GM12878 (cell line): ENCODE results near the gene GRIK1. TPM values are rescaled to one million over a fixed set of nuclear protein-coding genes. Genes with fewer than 3 reads are reported as not detected.

Experiments used
- ATAC-seq: fragments of 200-7000 bp; cut with Tn5 transposase; 3 replicates; pipeline ENCODE4 v1.9.1; 2020; ENCODE audit warnings: mild to moderate bottlenecking, moderate library complexity
- BruUV-seq: library from RNA; stranded (reverse); fragments of 400-500 nt; replicated peaks from 2 replicates; lab custom pipeline; 2021; lab: Mats Ljungman, UMichigan
- CTCF ChIA-PET: fragments of 300-600 bp; sonication (Branson Sonifier 250); formaldehyde crosslinking; extraction: SDS; loops from one replicate; lab custom pipeline; 2021; ENCODE audit warnings: inconsistent platforms; lab: Yijun Ruan, JAX
- POLR2A ChIA-PET: fragments of 350-600 bp; formaldehyde crosslinking; extraction: SDS; loops from one replicate; lab custom pipeline; 2021; ENCODE audit warnings: inconsistent platforms; lab: Charles Lee
- RAD21 ChIA-PET: fragments of 300-600 bp; sonication (Branson Sonifier 250); formaldehyde crosslinking; loops from one replicate; lab custom pipeline; 2023; ENCODE audit warnings: antibody characterized with exemption; ENCODE audit not compliant: unreplicated experiment; lab: Charles Lee
- SMC1A ChIA-PET: fragments of 300-600 bp; sonication (Branson Sonifier 250); formaldehyde crosslinking; loops from one replicate; lab custom pipeline; 2023; ENCODE audit not compliant: unreplicated experiment, uncharacterized antibody; lab: Charles Lee
- DNase-seq: peaks from one replicate; pipeline ENCODE4 v3.0.0-alpha.2; 2011; ENCODE audit warnings: low read depth, low spot score
- FAIRE-seq: peaks from 3 replicates; lab custom pipeline; 2011; peaks lifted over from hg19 to GRCh38; lab: Jason Lieb, UNC
- H2AFZ ChIP-seq: 2 replicates; pipeline ENCODE4 v1.6.0; 2011; ENCODE audit warnings: low read depth, low read length, control low read depth; ENCODE audit not compliant: control insufficient read depth
- H3K27ac ChIP-seq: 2 replicates; pipeline ENCODE4 v1.5.1; 2011; ENCODE audit warnings: control low read depth; ENCODE audit not compliant: control insufficient read depth, insufficient read depth
- H3K27me3 ChIP-seq, 2 experiments: replicated peaks in 1 of 2; 2 replicates each; pipeline versions ENCODE4 v1.6.0 to v1.6.1; 2011; ENCODE audit warnings: low read length in 1 of 2; ENCODE audit not compliant: control insufficient read depth in 2 of 2, insufficient read depth in 2 of 2
- H3K36me3 ChIP-seq, 2 experiments: 2 replicates each; pipeline ENCODE4 v1.5.1; 2011; ENCODE audit warnings: low read length in 1 of 2; ENCODE audit not compliant: control insufficient read depth in 2 of 2, insufficient read depth in 2 of 2
- H3K4me1 ChIP-seq: 2 replicates; pipeline ENCODE4 v1.6.1; 2011; ENCODE audit warnings: mild to moderate bottlenecking, low read length, moderate library complexity, mixed read lengths; ENCODE audit not compliant: control insufficient read depth, insufficient read depth
- H3K4me2 ChIP-seq: 2 replicates; pipeline ENCODE4 v1.6.0; 2011; ENCODE audit warnings: control low read depth; ENCODE audit not compliant: control insufficient read depth, insufficient read depth
- H3K4me3 ChIP-seq: fragments of 200-600 bp; sonication (generic); 2 replicates; pipeline ENCODE4 v1.5.1; 2016
- H3K79me2 ChIP-seq: 2 replicates; pipeline ENCODE4 v1.6.0; 2011; ENCODE audit warnings: low read length; ENCODE audit not compliant: control insufficient read depth, insufficient read depth
- H3K9ac ChIP-seq: 2 replicates; pipeline ENCODE4 v1.8.0; 2011; ENCODE audit warnings: low read length, control low read depth, mixed read lengths; ENCODE audit not compliant: control insufficient read depth, insufficient read depth
- H3K9me3 ChIP-seq: replicated peaks from 3 replicates; pipeline ENCODE4 v1.5.1; 2011; ENCODE audit warnings: mild to moderate bottlenecking, low read length; ENCODE audit not compliant: control insufficient read depth, insufficient read depth
- H4K20me1 ChIP-seq: 2 replicates; pipeline ENCODE4 v1.6.0; 2011; ENCODE audit not compliant: control insufficient read depth, insufficient read depth
- FOXK2 ChIP-seq: fragments of 450-650 bp; IDR thresholded peaks from 2 replicates; pipeline ENCODE4 v1.6.1; 2017; ENCODE audit warnings: mild to moderate bottlenecking, moderate library complexity
- ZSCAN29 ChIP-seq: fragments of 450-650 bp; IDR thresholded peaks from 2 replicates; pipeline ENCODE4 v1.6.1; 2017; ENCODE audit warnings: mild to moderate bottlenecking, moderate library complexity
- WGBS: methylation state at CpG from one replicate; pipeline ENCODE4 v1.1.6; 2016; ENCODE audit warnings: low lambda C conversion rate; ENCODE audit not compliant: insufficient replicate concordance, insufficient coverage; ENCODE audit errors: missing lambda C conversion rate; 5-methylcytosine and 5-hydroxymethylcytosine counted together
- in situ Hi-C: fragments of 300-500 bp; cut with MboI; formaldehyde crosslinking; loops from 9 replicates; pipeline ENCODE4 v1.14.3; 2018; ENCODE audit warnings: mixed read lengths
- intact Hi-C: fragments of 100-400 bp; cut with micrococcal nuclease; formaldehyde crosslinking; loops from one replicate; pipeline ENCODE4 v1.14.2; 2022; ENCODE audit not compliant: unreplicated experiment
- polyA plus RNA-seq, 11 experiments: library from polyadenylated mRNA; depleted of rRNA in 4 of 11; unstranded in 6 of 11; stranded (reverse) in 5 of 11; fragments of >200 nt; fragmentation: Nextera tagmentation in 4 of 11; fragmentation: Illumina TruSeq in 1 of 11; extraction: Ambion mirVana in 4 of 11; extraction: Trizol in 1 of 11; gene quantifications; 1 replicate in 1 of 11; 2 replicates in 10 of 11; pipeline versions ENCODE4 v1.2.1 to v1.2.3, GENCODE V29; 2011 to 2016; ENCODE audit warnings: inconsistent platforms in 2 of 11, missing spikeins in 2 of 11, low read depth in 1 of 11
- total RNA-seq, 4 experiments: library from RNA; depleted of rRNA in 3 of 4; stranded (reverse); fragments of >200 nt in 3 of 4; fragmentation: Illumina TruSeq in 1 of 4; extraction: Trizol in 1 of 4; gene quantifications; 2 replicates each; pipeline versions ENCODE4 v1.2.1 to v1.2.3, GENCODE V29; 2013 to 2021
- TF ChIP-seq, protein P1 (sequence below), 3 experiments: IDR thresholded peaks in 2 of 3; conservative IDR thresholded peaks in 1 of 3; 2 replicates each; pipeline ENCODE4 v1.5.1; 2011; ENCODE audit warnings: low read depth in 3 of 3, low read length in 3 of 3, mild to moderate bottlenecking in 3 of 3, control low read depth in 2 of 3, moderate library complexity in 2 of 3, inconsistent platforms in 1 of 3, mixed read lengths in 1 of 3; ENCODE audit not compliant: control insufficient read depth in 2 of 3, insufficient read depth in 1 of 3; ENCODE audit errors: extremely low read depth in 1 of 3
- TF ChIP-seq, protein P2 (sequence below): fragments of 450-650 bp; IDR thresholded peaks from 2 replicates; pipeline ENCODE4 v1.6.1; 2017; ENCODE audit warnings: mild to moderate bottlenecking

Gene GRIK1
- total and polyA plus RNA-seq, 10 of the 15 experiments (the other 5 are each of a cell fraction or from before 2014, with no cell fraction given), result 0.05 to 0.13 (median 0.09) TPM; not detected in 7

DNA sequence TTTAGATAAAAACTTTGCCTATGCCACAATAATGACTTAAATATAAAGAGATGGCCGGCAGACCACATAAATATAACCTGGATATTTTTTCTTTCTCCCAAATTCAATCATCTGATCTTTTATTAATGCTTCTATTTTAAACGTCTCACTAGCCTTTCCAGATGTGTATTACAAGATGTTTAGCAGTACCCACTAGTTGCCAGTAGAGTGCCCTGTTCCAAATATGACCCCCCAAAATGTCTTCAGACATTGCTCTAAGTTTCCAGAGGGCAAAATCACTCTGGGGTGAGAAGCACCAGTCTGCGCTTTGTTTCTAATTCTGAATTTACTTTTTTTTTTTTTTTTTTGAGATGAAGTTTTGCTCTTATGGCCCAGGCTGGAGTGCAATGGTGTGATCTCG is 268.1 kb downstream of the GRIK1 start:
- no peaks in the 10 kb centered on the region for H4K20me1 ChIP-seq
- CTCF ChIA-PET, result interaction anchor here (0.7 kb wide), 1 partner anchor 32 kb away, joined by 3 read pairs; no protein-coding TSS in a partner anchor
- no peaks in the 10 kb centered on the region for H3K4me1 ChIP-seq
- no peak for DNase-seq
- WGBS, result 8% methylated on average over 4 of the region's 4 CpGs
- BruUV-seq, result no TSS peak
- no peak overlapping the region for H2AFZ ChIP-seq
- no peak overlapping the region for H3K27ac ChIP-seq
- no peak for FAIRE-seq
- no peaks in the 10 kb centered on the region for H3K9me3 ChIP-seq
- no peaks in the 10 kb centered on the region for H3K79me2 ChIP-seq
- SMC1A ChIA-PET, result no interaction called here
- intact Hi-C loops (no loop called here), in situ Hi-C loops (no loop called here)
- H3K4me3 ChIP-seq, result no peak overlapping the region
- no peaks in the 10 kb centered on the region for H3K36me3 ChIP-seq
- H3K27me3 ChIP-seq, result no peaks in the 10 kb centered on the region; a peak in 1 of 4 replicates
- peak; percentile 40; the same call in 1 of the 3 replicates for ATAC-seq
- TF ChIP-seq, protein P1, sequence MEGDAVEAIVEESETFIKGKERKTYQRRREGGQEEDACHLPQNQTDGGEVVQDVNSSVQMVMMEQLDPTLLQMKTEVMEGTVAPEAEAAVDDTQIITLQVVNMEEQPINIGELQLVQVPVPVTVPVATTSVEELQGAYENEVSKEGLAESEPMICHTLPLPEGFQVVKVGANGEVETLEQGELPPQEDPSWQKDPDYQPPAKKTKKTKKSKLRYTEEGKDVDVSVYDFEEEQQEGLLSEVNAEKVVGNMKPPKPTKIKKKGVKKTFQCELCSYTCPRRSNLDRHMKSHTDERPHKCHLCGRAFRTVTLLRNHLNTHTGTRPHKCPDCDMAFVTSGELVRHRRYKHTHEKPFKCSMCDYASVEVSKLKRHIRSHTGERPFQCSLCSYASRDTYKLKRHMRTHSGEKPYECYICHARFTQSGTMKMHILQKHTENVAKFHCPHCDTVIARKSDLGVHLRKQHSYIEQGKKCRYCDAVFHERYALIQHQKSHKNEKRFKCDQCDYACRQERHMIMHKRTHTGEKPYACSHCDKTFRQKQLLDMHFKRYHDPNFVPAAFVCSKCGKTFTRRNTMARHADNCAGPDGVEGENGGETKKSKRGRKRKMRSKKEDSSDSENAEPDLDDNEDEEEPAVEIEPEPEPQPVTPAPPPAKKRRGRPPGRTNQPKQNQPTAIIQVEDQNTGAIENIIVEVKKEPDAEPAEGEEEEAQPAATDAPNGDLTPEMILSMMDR (IDR thresholded peaks at IDR 0.05 in 2 of 3, conservative IDR thresholded peaks at IDR 0.05 in 1 of 3; ENCODE audit: control insufficient read depth in 2 of 3, extremely low read depth in 1 of 3, insufficient read depth in 1 of 3, low read depth in 3 of 3, low read length in 3 of 3), result peak in 1 of 3 experiments; percentile 20; a peak in 1 of 6 replicates
- TF ChIP-seq ZSCAN29 (no peak), FOXK2 (no peak)
- TF ChIP-seq, protein P2, sequence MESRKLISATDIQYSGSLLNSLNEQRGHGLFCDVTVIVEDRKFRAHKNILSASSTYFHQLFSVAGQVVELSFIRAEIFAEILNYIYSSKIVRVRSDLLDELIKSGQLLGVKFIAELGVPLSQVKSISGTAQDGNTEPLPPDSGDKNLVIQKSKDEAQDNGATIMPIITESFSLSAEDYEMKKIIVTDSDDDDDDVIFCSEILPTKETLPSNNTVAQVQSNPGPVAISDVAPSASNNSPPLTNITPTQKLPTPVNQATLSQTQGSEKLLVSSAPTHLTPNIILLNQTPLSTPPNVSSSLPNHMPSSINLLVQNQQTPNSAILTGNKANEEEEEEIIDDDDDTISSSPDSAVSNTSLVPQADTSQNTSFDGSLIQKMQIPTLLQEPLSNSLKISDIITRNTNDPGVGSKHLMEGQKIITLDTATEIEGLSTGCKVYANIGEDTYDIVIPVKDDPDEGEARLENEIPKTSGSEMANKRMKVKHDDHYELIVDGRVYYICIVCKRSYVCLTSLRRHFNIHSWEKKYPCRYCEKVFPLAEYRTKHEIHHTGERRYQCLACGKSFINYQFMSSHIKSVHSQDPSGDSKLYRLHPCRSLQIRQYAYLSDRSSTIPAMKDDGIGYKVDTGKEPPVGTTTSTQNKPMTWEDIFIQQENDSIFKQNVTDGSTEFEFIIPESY, result no peak
- POLR2A ChIA-PET, result no interaction called here
- no peak overlapping the region for H3K9ac ChIP-seq
- RAD21 ChIA-PET, result no interaction called here
- H3K4me2 ChIP-seq, result no peak overlapping the region
